Neural cell (in vitro differentiated cells): ENCODE measurements around the gene NAA11.

Experiments used
- POLR2AphosphoS5 ChIP-seq: IDR thresholded peaks from 2 replicates; pipeline ENCODE4 v1.6.1; 2012
- TF ChIP-seq, protein P1 (sequence below): IDR thresholded peaks from 2 replicates; pipeline ENCODE4 v1.6.1; 2012; ENCODE audit warnings: borderline replicate concordance
- TF ChIP-seq, protein P2 (sequence below): fragments of 450-650 bp; IDR thresholded peaks from 2 replicates; pipeline ENCODE4 v1.5.1; 2014; ENCODE audit warnings: antibody characterized with exemption, mild to moderate bottlenecking, moderate library complexity; ENCODE audit not compliant: poor library complexity, severe bottlenecking

GRCh38 chr4:79364061-79364460 lies 38.2 kb upstream of the NAA11 start:
- TF ChIP-seq, protein P1, sequence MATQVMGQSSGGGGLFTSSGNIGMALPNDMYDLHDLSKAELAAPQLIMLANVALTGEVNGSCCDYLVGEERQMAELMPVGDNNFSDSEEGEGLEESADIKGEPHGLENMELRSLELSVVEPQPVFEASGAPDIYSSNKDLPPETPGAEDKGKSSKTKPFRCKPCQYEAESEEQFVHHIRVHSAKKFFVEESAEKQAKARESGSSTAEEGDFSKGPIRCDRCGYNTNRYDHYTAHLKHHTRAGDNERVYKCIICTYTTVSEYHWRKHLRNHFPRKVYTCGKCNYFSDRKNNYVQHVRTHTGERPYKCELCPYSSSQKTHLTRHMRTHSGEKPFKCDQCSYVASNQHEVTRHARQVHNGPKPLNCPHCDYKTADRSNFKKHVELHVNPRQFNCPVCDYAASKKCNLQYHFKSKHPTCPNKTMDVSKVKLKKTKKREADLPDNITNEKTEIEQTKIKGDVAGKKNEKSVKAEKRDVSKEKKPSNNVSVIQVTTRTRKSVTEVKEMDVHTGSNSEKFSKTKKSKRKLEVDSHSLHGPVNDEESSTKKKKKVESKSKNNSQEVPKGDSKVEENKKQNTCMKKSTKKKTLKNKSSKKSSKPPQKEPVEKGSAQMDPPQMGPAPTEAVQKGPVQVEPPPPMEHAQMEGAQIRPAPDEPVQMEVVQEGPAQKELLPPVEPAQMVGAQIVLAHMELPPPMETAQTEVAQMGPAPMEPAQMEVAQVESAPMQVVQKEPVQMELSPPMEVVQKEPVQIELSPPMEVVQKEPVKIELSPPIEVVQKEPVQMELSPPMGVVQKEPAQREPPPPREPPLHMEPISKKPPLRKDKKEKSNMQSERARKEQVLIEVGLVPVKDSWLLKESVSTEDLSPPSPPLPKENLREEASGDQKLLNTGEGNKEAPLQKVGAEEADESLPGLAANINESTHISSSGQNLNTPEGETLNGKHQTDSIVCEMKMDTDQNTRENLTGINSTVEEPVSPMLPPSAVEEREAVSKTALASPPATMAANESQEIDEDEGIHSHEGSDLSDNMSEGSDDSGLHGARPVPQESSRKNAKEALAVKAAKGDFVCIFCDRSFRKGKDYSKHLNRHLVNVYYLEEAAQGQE, result no peak
- TF ChIP-seq, protein P2, sequence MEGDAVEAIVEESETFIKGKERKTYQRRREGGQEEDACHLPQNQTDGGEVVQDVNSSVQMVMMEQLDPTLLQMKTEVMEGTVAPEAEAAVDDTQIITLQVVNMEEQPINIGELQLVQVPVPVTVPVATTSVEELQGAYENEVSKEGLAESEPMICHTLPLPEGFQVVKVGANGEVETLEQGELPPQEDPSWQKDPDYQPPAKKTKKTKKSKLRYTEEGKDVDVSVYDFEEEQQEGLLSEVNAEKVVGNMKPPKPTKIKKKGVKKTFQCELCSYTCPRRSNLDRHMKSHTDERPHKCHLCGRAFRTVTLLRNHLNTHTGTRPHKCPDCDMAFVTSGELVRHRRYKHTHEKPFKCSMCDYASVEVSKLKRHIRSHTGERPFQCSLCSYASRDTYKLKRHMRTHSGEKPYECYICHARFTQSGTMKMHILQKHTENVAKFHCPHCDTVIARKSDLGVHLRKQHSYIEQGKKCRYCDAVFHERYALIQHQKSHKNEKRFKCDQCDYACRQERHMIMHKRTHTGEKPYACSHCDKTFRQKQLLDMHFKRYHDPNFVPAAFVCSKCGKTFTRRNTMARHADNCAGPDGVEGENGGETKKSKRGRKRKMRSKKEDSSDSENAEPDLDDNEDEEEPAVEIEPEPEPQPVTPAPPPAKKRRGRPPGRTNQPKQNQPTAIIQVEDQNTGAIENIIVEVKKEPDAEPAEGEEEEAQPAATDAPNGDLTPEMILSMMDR, result no peak
- peak; percentile 99 for TF ChIP-seq POLR2AphosphoS5
